IPS-20b (cell line): ENCODE data around the gene KCNA10.

ENCODE experiments used
- H3K27ac ChIP-seq: one replicate; pipeline ENCODE4 v1.5.1; 2013; ENCODE audit warnings: low read length
- H3K27me3 ChIP-seq: 2 replicates; pipeline ENCODE4 v1.6.1; 2013; ENCODE audit warnings: mild to moderate bottlenecking, low read length, inconsistent platforms; ENCODE audit not compliant: insufficient read depth
- H3K36me3 ChIP-seq: 2 replicates; pipeline ENCODE4 v1.6.1; 2013; ENCODE audit warnings: low read depth, mild to moderate bottlenecking, inconsistent platforms, low read length, moderate library complexity; ENCODE audit not compliant: insufficient read depth
- H3K4me1 ChIP-seq: 2 replicates; pipeline ENCODE4 v1.6.1; 2013; ENCODE audit warnings: mild to moderate bottlenecking, control low read depth, inconsistent platforms, low read length, moderate library complexity; ENCODE audit not compliant: insufficient read depth
- H3K4me3 ChIP-seq: 2 replicates; pipeline ENCODE4 v1.5.1; 2013; ENCODE audit warnings: mild to moderate bottlenecking, low read length, inconsistent platforms
- H3K9ac ChIP-seq: 2 replicates; pipeline ENCODE4 v1.6.1; 2013; ENCODE audit warnings: low read depth, mild to moderate bottlenecking, inconsistent platforms, low read length, moderate library complexity
- H3K9me3 ChIP-seq: 2 replicates; pipeline ENCODE4 v1.6.1; 2013; ENCODE audit warnings: mild to moderate bottlenecking, low read depth, low read length, inconsistent platforms; ENCODE audit not compliant: insufficient read depth

The KCNA10 gene

GRCh38 chr1:110519125-110519810, at the start of gene KCNA10:
Gene KCNA10 (minus strand): TSS chr1:110519175. CDS start chr1:110518787, 388 bp downstream.
- Histone ChIP-seq H3K9ac (no peak within 1 kb of the TSS), H3K9me3 (no peaks in the 10 kb centered on the region), H3K36me3 (no peaks in the 10 kb centered on the region), H3K27ac (no peak within 1 kb of the TSS), H3K4me3 (no peak within 1 kb of the TSS), H3K4me1 (peaks cover 10% of the 10 kb centered on the region), H3K27me3 (0 out of 2 replicates have a peak, but pooled peaks cover 6% of the 10 kb centered on the region)

GRCh38 chr1:110566836-110567235, 47.9 kb upstream of the KCNA10 start:
- H3K27ac ChIP-seq = no peak overlapping the region
- no peaks in the 10 kb centered on the region for H3K4me1 ChIP-seq
- H3K36me3 ChIP-seq = no peaks in the 10 kb centered on the region
- no peak overlapping the region for H3K9ac ChIP-seq
- no peak overlapping the region for H3K4me3 ChIP-seq
- H3K27me3 ChIP-seq = peaks cover 8% of the 10 kb centered on the region
- no peaks in the 10 kb centered on the region for H3K9me3 ChIP-seq

- no peaks in the 10 kb centered on the region for H3K4me1 ChIP-seq
- no peaks in the 10 kb centered on the region for H3K36me3 ChIP-seq
- no peak overlapping the region for H3K27ac ChIP-seq
- H3K4me3 ChIP-seq = no peak overlapping the region
- H3K27me3 ChIP-seq = peaks cover 5% of the 10 kb centered on the region
- H3K9me3 ChIP-seq = no peaks in the 10 kb centered on the region
- H3K9ac ChIP-seq = no peak overlapping the region
Measured at GRCh38 chr1:110565565-110565964, 46.6 kb upstream of the KCNA10 start.

- no peak overlapping the region for H3K4me3 ChIP-seq
- no peak overlapping the region for H3K27ac ChIP-seq
- no peaks in the 10 kb centered on the region for H3K36me3 ChIP-seq
- peaks cover 15% of the 10 kb centered on the region for H3K27me3 ChIP-seq
- no peak overlapping the region for H3K9ac ChIP-seq
- H3K9me3 ChIP-seq = no peaks in the 10 kb centered on the region
- no peaks in the 10 kb centered on the region for H3K4me1 ChIP-seq
Measured at GRCh38 chr1:110563089-110563488, 44.1 kb upstream of the KCNA10 start.

- H3K27ac ChIP-seq = no peak overlapping the region
- peaks cover 25% of the 10 kb centered on the region for H3K27me3 ChIP-seq
Measured at GRCh38 chr1:110561596-110561995, 42.6 kb upstream of the KCNA10 start.

GRCh38 chr1:110559157-110559556, 40.2 kb upstream of the KCNA10 start:
- no peak overlapping the region for H3K4me3 ChIP-seq

More at GRCh38 chr1:110561596-110561995, 42.6 kb upstream of the KCNA10 start:
- no peaks in the 10 kb centered on the region for H3K4me1 ChIP-seq
- no peak overlapping the region for H3K9ac ChIP-seq
- H3K9me3 ChIP-seq = no peaks in the 10 kb centered on the region
- no peak overlapping the region for H3K4me3 ChIP-seq
- no peaks in the 10 kb centered on the region for H3K36me3 ChIP-seq

GRCh38 chr1:110557481-110557880, 38.5 kb upstream of the KCNA10 start:
- Histone ChIP-seq H3K4me3 (no peak overlapping the region), H3K27ac (no peak overlapping the region), H3K4me1 (no peaks in the 10 kb centered on the region), H3K27me3 (peaks cover 64% of the 10 kb centered on the region), H3K9me3 (no peaks in the 10 kb centered on the region), H3K36me3 (no peaks in the 10 kb centered on the region), H3K9ac (no peak overlapping the region)

More at GRCh38 chr1:110559157-110559556, 40.2 kb upstream of the KCNA10 start:
- no peaks in the 10 kb centered on the region for H3K4me1 ChIP-seq
- no peaks in the 10 kb centered on the region for H3K36me3 ChIP-seq
- H3K9me3 ChIP-seq = no peaks in the 10 kb centered on the region
- no peak overlapping the region for H3K9ac ChIP-seq
- H3K27ac ChIP-seq = no peak overlapping the region
- H3K27me3 ChIP-seq = peaks cover 49% of the 10 kb centered on the region

GRCh38 chr1:110556471-110556807, 37.5 kb upstream of the KCNA10 start:
- no peak overlapping the region for H3K27ac ChIP-seq
- peaks cover 74% of the 10 kb centered on the region for H3K27me3 ChIP-seq
- H3K9ac ChIP-seq = no peak overlapping the region
- no peaks in the 10 kb centered on the region for H3K4me1 ChIP-seq
- no peaks in the 10 kb centered on the region for H3K36me3 ChIP-seq
- H3K4me3 ChIP-seq = no peak overlapping the region
- H3K9me3 ChIP-seq = no peaks in the 10 kb centered on the region

GRCh38 chr1:110555807-110556470, 37.0 kb upstream of the KCNA10 start:
- Histone ChIP-seq H3K4me3 (peak overlapping the region; percentile 64), H3K9me3 (no peaks in the 10 kb centered on the region), H3K27ac (no peak overlapping the region), H3K9ac (no peak overlapping the region), H3K4me1 (no peaks in the 10 kb centered on the region), H3K36me3 (no peaks in the 10 kb centered on the region), H3K27me3 (peaks cover 74% of the 10 kb centered on the region)

- no peaks in the 10 kb centered on the region for H3K9me3 ChIP-seq
- no peak overlapping the region for H3K9ac ChIP-seq
- H3K27ac ChIP-seq = no peak overlapping the region
- H3K4me1 ChIP-seq = no peaks in the 10 kb centered on the region
- H3K36me3 ChIP-seq = no peaks in the 10 kb centered on the region
- H3K4me3 ChIP-seq = peak overlapping the region; percentile 64
- H3K27me3 ChIP-seq = peaks cover 75% of the 10 kb centered on the region
Measured at GRCh38 chr1:110554871-110555801, 36.2 kb upstream of the KCNA10 start.

- Histone ChIP-seq H3K9me3 (no peaks in the 10 kb centered on the region), H3K36me3 (no peaks in the 10 kb centered on the region), H3K4me1 (no peaks in the 10 kb centered on the region), H3K9ac (no peak overlapping the region), H3K27ac (no peak overlapping the region), H3K27me3 (peaks cover 50% of the 10 kb centered on the region), H3K4me3 (no peak overlapping the region)
Measured at GRCh38 chr1:110551278-110551809, 32.4 kb upstream of the KCNA10 start.
